Adrenal gland (tissue), 12 donors: ENCODE results near the gene TMEM179. TPM values are rescaled to one million over a fixed set of nuclear protein-coding genes. Genes with fewer than 3 reads are reported as not detected.

Experiments used
- DNase-seq, 7 donors: peaks; one replicate each; pipeline ENCODE4 v3.0.0-alpha.2; 2019 to 2020
- H3K27ac ChIP-seq, 5 donors: fragments of 200-600 bp; sonication (generic) in 4 of 5; 1 replicate in 3 of 5; 2 replicates in 2 of 5; pipeline versions ENCODE4 v1.5.1 to v1.8.0; 2016 to 2020; ENCODE audit warnings: mild to moderate bottlenecking in 1 of 5
- H3K27me3 ChIP-seq: fragments of 200-600 bp; 2 replicates; pipeline ENCODE4 v1.8.0; 2021
- H3K36me3 ChIP-seq, 2 donors: fragments of 200-600 bp; replicated peaks in 1 of 2; 1 replicate in 1 of 2; 2 replicates in 1 of 2; pipeline versions ENCODE4 v1.5.1 to v1.8.0; 2018 to 2022
- H3K4me1 ChIP-seq, 2 donors: fragments of 200-600 bp; replicated peaks in 1 of 2; 1 replicate in 1 of 2; 2 replicates in 1 of 2; pipeline versions ENCODE4 v1.5.1 to v1.8.0; 2018 to 2021
- H3K4me3 ChIP-seq, 4 donors: fragments of 200-600 bp; sonication (generic) in 3 of 4; one replicate each; pipeline ENCODE4 v1.5.1; 2016 to 2018
- H3K9me3 ChIP-seq, 3 donors: fragments of 200-600 bp; sonication (generic) in 1 of 3; replicated peaks in 1 of 3; 1 replicate in 2 of 3; 2 replicates in 1 of 3; pipeline versions ENCODE4 v1.5.1 to v1.8.0; 2016 to 2021
- CTCF ChIP-seq, 6 experiments: fragments of 450-650 bp in 4 of 6; fragments of 200-600 bp in 2 of 6; sonication (generic) in 1 of 6; IDR thresholded peaks; 1 replicate in 5 of 6; 2 replicates in 1 of 6; pipeline versions ENCODE4 v1.5.1 to v1.8.0; 2016 to 2021; ENCODE audit warnings: antibody characterized with exemption in 6 of 6, mild to moderate bottlenecking in 2 of 6, moderate library complexity in 1 of 6
- POLR2A ChIP-seq, 2 donors: fragments of 450-650 bp; IDR thresholded peaks; one replicate each; pipeline ENCODE4 v1.6.1; 2017; ENCODE audit warnings: antibody characterized with exemption in 2 of 2, mild to moderate bottlenecking in 2 of 2, moderate library complexity in 1 of 2
- WGBS, 4 donors: extraction: QIAGEN DNeasy Blood & Tissue Kit in 2 of 4; methylation state at CpG; one replicate each; pipeline versions ENCODE4 v1.1.5 to v1.1.7; 2013 to 2017; 5-methylcytosine and 5-hydroxymethylcytosine counted together
- intact Hi-C, 2 donors: fragments of 100-400 bp; cut with DNase I; formaldehyde crosslinking; loops; one replicate each; pipeline versions ENCODE4 v1.14.1 to v1.15.0; 2022 to 2023
- polyA plus RNA-seq, 3 donors: library from polyadenylated mRNA; stranded (reverse); fragments of 200-250 nt in 2 of 3; fragments of 350-450 nt in 1 of 3; fragmentation: Illumina TruSeq in 1 of 3; extraction: RNeasy Lipid Tissue Mini Kit (QIAGEN cat#74804) in 1 of 3; gene quantifications; one replicate each; pipeline ENCODE4 v1.2.3, GENCODE V29; 2013 to 2014
- total RNA-seq, 9 donors: library from RNA; depleted of rRNA in 4 of 9; stranded (reverse); fragments of >200 nt in 4 of 9; fragments of 120-200 nt in 1 of 9; fragmentation: NEBNext Ultra II Directional in 1 of 9; extraction: Animal tissue kit (Norgen Biotek cat#: 25700) in 1 of 9; gene quantifications; one replicate each; pipeline versions ENCODE4 v1.1.0 to v1.2.4, GENCODE V29; 2013 to 2023
- donor health status: healthy with polysubstance abuse.
- donor health status: Bipolar disorder and iron deficiency.
- donor health status: DM: yes; HTN: yes; CAD: no.
- donor health status: DM: no; HTN: no; CAD: no.
- donor health status: DM: no; HTN: no; CAD: no.
- donor health status: DM: yes; HTN: yes; CAD: no.

TMEM179 gene
- total and polyA plus RNA-seq, 12 donors: 4.3 to 76.7 (median 13.2) TPM

GRCh38 chr14:104592292-104592672 lies 12.3 kb downstream of the TMEM179 start:
- intact Hi-C loops: no loop called here
- H3K27me3 ChIP-seq: no peaks in the 10 kb centered on the region
- 62 to 81% (median 72%) methylated on average over 3 of the region's 3 CpGs for WGBS, 4 donors
- no peak overlapping the region for H3K4me3 ChIP-seq
- TF ChIP-seq CTCF (IDR thresholded peaks at IDR 0.05) (no peak), POLR2A (IDR thresholded peaks at IDR 0.05) (no peak)
- DNase-seq: no peak
- no peak overlapping the region for H3K27ac ChIP-seq
- H3K36me3 ChIP-seq: no peaks in the 10 kb centered on the region
- H3K9me3 ChIP-seq: no peaks in the 10 kb centered on the region
- no peaks in the 10 kb centered on the region for H3K4me1 ChIP-seq

- H3K4me3 ChIP-seq: no peak overlapping the region
- TF ChIP-seq POLR2A (IDR thresholded peaks at IDR 0.05) (no peak), CTCF (IDR thresholded peaks at IDR 0.05) (no peak)
- intact Hi-C loops: no loop called here
- H3K4me1 ChIP-seq: no peaks in the 10 kb centered on the region
- no peak overlapping the region for H3K27ac ChIP-seq
- no peaks in the 10 kb centered on the region for H3K27me3 ChIP-seq
- H3K9me3 ChIP-seq: no peaks in the 10 kb centered on the region
- 69 to 77% (median 75%) methylated on average over 4 to 26 of the region's 26 CpGs for WGBS, 4 donors
- DNase-seq: no peak
- H3K36me3 ChIP-seq: no peaks in the 10 kb centered on the region
These were observed 12.9 kb downstream of the TMEM179 start for GRCh38 chr14:104591506-104592291.

DNA sequence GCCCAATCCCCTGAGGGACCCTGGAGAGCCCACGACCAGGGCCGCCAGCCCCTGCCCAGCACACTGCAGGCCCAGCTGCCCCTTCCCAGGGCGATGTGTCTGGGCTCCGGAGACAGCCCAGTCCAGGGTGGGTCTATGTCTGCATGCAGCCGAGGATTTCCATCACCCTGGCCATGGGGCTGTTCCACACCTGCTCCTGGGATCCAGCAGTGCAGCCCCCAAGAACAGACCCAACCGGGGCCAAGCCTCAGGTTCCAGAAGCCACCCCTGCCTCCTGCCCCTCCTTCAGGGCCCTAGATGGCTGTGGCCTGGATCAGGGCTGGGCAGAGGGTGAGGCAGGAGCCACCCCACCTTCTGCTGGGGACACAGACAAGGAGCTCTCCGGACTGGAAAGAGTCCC lies 13.5 kb downstream of the TMEM179 start:
- H3K4me1 ChIP-seq: no peaks in the 10 kb centered on the region
- no peak for DNase-seq
- WGBS, 4 donors: 64 to 80% (median 70%) methylated on average over 1 to 7 of the region's 7 CpGs

More for the DNA sequence above, 13.5 kb downstream of the TMEM179 start:
- no peaks in the 10 kb centered on the region for H3K36me3 ChIP-seq
- no peaks in the 10 kb centered on the region for H3K9me3 ChIP-seq
- peak overlapping the region in 1 of 5 donors; percentile 16 for H3K27ac ChIP-seq
- H3K27me3 ChIP-seq: no peaks in the 10 kb centered on the region
- no peak overlapping the region for H3K4me3 ChIP-seq
- TF ChIP-seq POLR2A (IDR thresholded peaks at IDR 0.05) (no peak), CTCF (IDR thresholded peaks at IDR 0.05) (no peak)
- intact Hi-C loops: no loop called here
